BLaER1 treated with 17β-estradiol and CSF1 and Interleukin-3, amounts not matched to agents 10 nM and 100 nM (cell line): ENCODE measurements around the gene GPR161.

ENCODE experiments used
- H3K27ac ChIP-seq, 11 experiments: shearing (Covaris generic); formaldehyde crosslinking; 2 replicates each; pipeline ENCODE4 v1.8.1; 2022
- H3K27me3 ChIP-seq, 11 experiments: shearing (Covaris generic); formaldehyde crosslinking; 2 replicates each; pipeline ENCODE4 v1.8.1; 2022
- H3K36me3 ChIP-seq, 11 experiments: shearing (Covaris generic); formaldehyde crosslinking; 2 replicates each; pipeline ENCODE4 v1.8.1; 2022
- H3K4me1 ChIP-seq, 10 experiments: shearing (Covaris generic); formaldehyde crosslinking; 2 replicates each; pipeline ENCODE4 v1.8.1; 2022
- H3K4me2 ChIP-seq, 11 experiments: shearing (Covaris generic); formaldehyde crosslinking; 2 replicates each; pipeline ENCODE4 v1.8.1; 2022
- H3K4me3 ChIP-seq, 10 experiments: shearing (Covaris generic); formaldehyde crosslinking; 2 replicates each; pipeline ENCODE4 v1.8.1; 2022
- H3K9ac ChIP-seq, 11 experiments: shearing (Covaris generic); formaldehyde crosslinking; 2 replicates each; pipeline ENCODE4 v1.8.1; 2022
- H3K9me3 ChIP-seq, 11 experiments: shearing (Covaris generic); formaldehyde crosslinking; replicated peaks in 1 of 11; 2 replicates each; pipeline ENCODE4 v1.8.1; 2022
- H4K20me1 ChIP-seq, 11 experiments: shearing (Covaris generic); formaldehyde crosslinking; 2 replicates each; pipeline ENCODE4 v1.8.1; 2022
- Cebpa-rat ChIP-seq, 11 experiments: shearing (Covaris generic); IDR thresholded peaks; 2 replicates each; pipeline ENCODE4 v1.8.1; 2022

The GPR161 gene

GRCh38 chr1:168137515-168137821 is 738 bp upstream of the GPR161 start:
- H3K9ac ChIP-seq = peak overlapping the region in 6 of 11 experiments; percentile 15 to 50 (median 32); a peak in 3 of 22 replicates
- H3K27ac ChIP-seq = no peak overlapping the region

GRCh38 chr1:168135921-168136708 is 615 bp downstream of the GPR161 start:
- Histone ChIP-seq H3K4me1 (peaks cover 0 to 14% (median 10%) of the 10 kb centered on the region in 10 experiments; a peak in 14 of 20 replicates), H3K9me3 (no peaks in the 10 kb centered on the region), H3K4me2 (peak overlapping the region; percentile 86 to 100 (median 99)), H4K20me1 (peaks cover 0 to 15% (median 0%) of the 10 kb centered on the region in 11 experiments; a peak in 5 of 22 replicates), H3K9ac (peak overlapping the region; percentile 53 to 83 (median 77)), H3K4me3 (peak overlapping the region; percentile 65 to 80 (median 76)), H3K27me3 (peaks cover 46 to 65% (median 56%) of the 10 kb centered on the region in 11 experiments), H3K27ac (peak overlapping the region in 7 of 11 experiments; percentile 28 to 53 (median 40); a peak in 9 of 22 replicates), H3K36me3 (no peaks in the 10 kb centered on the region)
- no peak for TF ChIP-seq Cebpa-rat (IDR thresholded peaks at IDR 0.05)

More at GRCh38 chr1:168137515-168137821, 738 bp upstream of the GPR161 start:
- Histone ChIP-seq H3K36me3 (no peaks in the 10 kb centered on the region), H3K9me3 (no peaks in the 10 kb centered on the region), H3K4me2 (peak overlapping the region; percentile 70 to 100 (median 90)), H3K4me1 (peaks cover 0 to 14% (median 10%) of the 10 kb centered on the region in 10 experiments; a peak in 14 of 20 replicates), H4K20me1 (peaks cover 0 to 15% (median 0%) of the 10 kb centered on the region in 11 experiments; a peak in 5 of 22 replicates), H3K4me3 (peak overlapping the region; percentile 34 to 80 (median 76); a peak in 17 of 20 replicates), H3K27me3 (peaks cover 46 to 65% (median 56%) of the 10 kb centered on the region in 11 experiments)
- TF ChIP-seq Cebpa-rat (IDR thresholded peaks at IDR 0.05) = no peak

GRCh38 chr1:168135116-168135920 is 1.4 kb downstream of the GPR161 start:
- H3K4me3 ChIP-seq = peak overlapping the region; percentile 65 to 80 (median 76)
- H3K27ac ChIP-seq = no peak overlapping the region
- peak overlapping the region; percentile 86 to 100 (median 99) for H3K4me2 ChIP-seq
- H3K9ac ChIP-seq = peak overlapping the region in 2 of 11 experiments; percentile 69 to 78; a peak in 3 of 22 replicates
- no peaks in the 10 kb centered on the region for H3K36me3 ChIP-seq
- H3K9me3 ChIP-seq = no peaks in the 10 kb centered on the region
- peaks cover 0 to 14% (median 10%) of the 10 kb centered on the region in 10 experiments; a peak in 14 of 20 replicates for H3K4me1 ChIP-seq
- H4K20me1 ChIP-seq = peaks cover 0 to 15% (median 0%) of the 10 kb centered on the region in 11 experiments; a peak in 5 of 22 replicates
- TF ChIP-seq Cebpa-rat (IDR thresholded peaks at IDR 0.05) = no peak
- H3K27me3 ChIP-seq = peaks cover 46 to 65% (median 56%) of the 10 kb centered on the region in 11 experiments

GRCh38 chr1:168134642-168135041 is 2.1 kb downstream of the GPR161 start:
- Histone ChIP-seq H4K20me1 (peaks cover 0 to 15% (median 0%) of the 10 kb centered on the region in 11 experiments; a peak in 5 of 22 replicates), H3K27ac (no peak overlapping the region), H3K4me3 (no peak overlapping the region), H3K9me3 (no peaks in the 10 kb centered on the region), H3K4me1 (peaks cover 0 to 14% (median 10%) of the 10 kb centered on the region in 10 experiments; a peak in 14 of 20 replicates), H3K27me3 (peaks cover 46 to 65% (median 56%) of the 10 kb centered on the region in 11 experiments), H3K9ac (no peak overlapping the region), H3K36me3 (no peaks in the 10 kb centered on the region), H3K4me2 (no peak overlapping the region)
- no peak for TF ChIP-seq Cebpa-rat (IDR thresholded peaks at IDR 0.05)

- Histone ChIP-seq H3K27ac (no peak overlapping the region), H3K9ac (no peak overlapping the region), H3K27me3 (peaks cover 46 to 60% (median 54%) of the 10 kb centered on the region in 11 experiments), H3K36me3 (no peaks in the 10 kb centered on the region), H3K4me3 (no peak overlapping the region), H3K9me3 (no peaks in the 10 kb centered on the region), H3K4me2 (no peak overlapping the region), H4K20me1 (peaks cover 0 to 15% (median 0%) of the 10 kb centered on the region in 11 experiments; a peak in 5 of 22 replicates), H3K4me1 (peaks cover 0 to 14% (median 10%) of the 10 kb centered on the region in 10 experiments; a peak in 14 of 20 replicates)
- no peak for TF ChIP-seq Cebpa-rat (IDR thresholded peaks at IDR 0.05)
Observed at GRCh38 chr1:168134132-168134531, 2.6 kb downstream of the GPR161 start.

GRCh38 chr1:168129933-168130332 is 6.8 kb downstream of the GPR161 start:
- Histone ChIP-seq H3K4me2 (no peak overlapping the region), H3K36me3 (no peaks in the 10 kb centered on the region; a peak in 1 of 22 replicates), H4K20me1 (peaks cover 0 to 6% (median 0%) of the 10 kb centered on the region in 11 experiments; a peak in 1 of 22 replicates), H3K27me3 (peaks cover 11 to 18% (median 15%) of the 10 kb centered on the region in 11 experiments), H3K9me3 (peaks cover 10 to 21% (median 16%) of the 10 kb centered on the region in 11 experiments; a peak in 20 of 22 replicates), H3K9ac (no peak overlapping the region), H3K4me3 (no peak overlapping the region), H3K4me1 (no peaks in the 10 kb centered on the region), H3K27ac (no peak overlapping the region)
- no peak for TF ChIP-seq Cebpa-rat (IDR thresholded peaks at IDR 0.05)

GRCh38 chr1:168127503-168127902 is 9.2 kb downstream of the GPR161 start:
- H4K20me1 ChIP-seq = no peaks in the 10 kb centered on the region
- no peak overlapping the region for H3K27ac ChIP-seq
- no peaks in the 10 kb centered on the region; a peak in 1 of 22 replicates for H3K36me3 ChIP-seq
- TF ChIP-seq Cebpa-rat (IDR thresholded peaks at IDR 0.05) = no peak
- no peaks in the 10 kb centered on the region for H3K4me1 ChIP-seq
- H3K4me3 ChIP-seq = no peak overlapping the region
- H3K9me3 ChIP-seq = peaks cover 10 to 21% (median 16%) of the 10 kb centered on the region in 11 experiments; a peak in 20 of 22 replicates
- H3K9ac ChIP-seq = no peak overlapping the region
- H3K27me3 ChIP-seq = no peaks in the 10 kb centered on the region
- H3K4me2 ChIP-seq = no peak overlapping the region

GRCh38 chr1:168125051-168125450 is 11.7 kb downstream of the GPR161 start:
- H3K9ac ChIP-seq = no peak overlapping the region
- H3K36me3 ChIP-seq = no peaks in the 10 kb centered on the region; a peak in 3 of 22 replicates
- H3K9me3 ChIP-seq = peaks cover 17 to 28% (median 21%) of the 10 kb centered on the region in 11 experiments
- no peaks in the 10 kb centered on the region for H3K4me1 ChIP-seq
- H3K27ac ChIP-seq = no peak overlapping the region
- H3K27me3 ChIP-seq = no peaks in the 10 kb centered on the region
- no peaks in the 10 kb centered on the region for H4K20me1 ChIP-seq
- no peak overlapping the region for H3K4me3 ChIP-seq
- TF ChIP-seq Cebpa-rat (IDR thresholded peaks at IDR 0.05) = no peak
- H3K4me2 ChIP-seq = no peak overlapping the region
